LNCAP (cell line): ENCODE results near the gene KAZALD1.
A peak's percentile ranks its signal among the peaks of the same experiment; 100 is the strongest.

Source experiments
- CTCF ChIP-seq: fragments of 450-650 bp; IDR thresholded peaks from 2 replicates; pipeline ENCODE4 v1.5.1; 2017; ENCODE audit warnings: mild to moderate bottlenecking

Gene KAZALD1

GRCh38 chr10:101061624-101062231, at the start of gene KAZALD1:
Gene KAZALD1 (plus strand): TSS chr10:101061989. CDS start chr10:101062593, 604 bp downstream.
- TF ChIP-seq CTCF: no peak

GRCh38 chr10:101012525-101013364, 49.0 kb upstream of the KAZALD1 start:
- TF ChIP-seq CTCF: peak; percentile 65

- TF ChIP-seq CTCF: no peak
Observed at GRCh38 chr10:101013365-101013825, 48.4 kb upstream of the KAZALD1 start.

- TF ChIP-seq CTCF: peak; percentile 60
Observed at GRCh38 chr10:101014230-101014884, 47.4 kb upstream of the KAZALD1 start.

- TF ChIP-seq CTCF: no peak
Observed at GRCh38 chr10:101014966-101015581, 46.7 kb upstream of the KAZALD1 start.

GRCh38 chr10:101015582-101015973, 46.2 kb upstream of the KAZALD1 start:
- no peak for TF ChIP-seq CTCF

GRCh38 chr10:101016814-101017213, 45.0 kb upstream of the KAZALD1 start:
- TF ChIP-seq CTCF: no peak
